Testis (tissue), 3 donors: ENCODE data around the gene CIB4. TPM values are rescaled to one million over a fixed set of nuclear protein-coding genes. Genes with fewer than 3 reads are reported as not detected.

ENCODE experiments used
- DNase-seq: peaks from one replicate; pipeline ENCODE4 v3.0.0-alpha.2; 2019
- H3K27ac ChIP-seq, 2 donors: fragments of 200-600 bp; sonication (generic); one replicate each; pipeline ENCODE4 v1.5.1; 2019
- H3K27me3 ChIP-seq: fragments of 200-600 bp; sonication (generic); one replicate; pipeline ENCODE4 v1.5.1; 2019
- H3K36me3 ChIP-seq: fragments of 200-600 bp; sonication (generic); one replicate; pipeline ENCODE4 v1.5.1; 2017; ENCODE audit warnings: low read depth; ENCODE audit errors: missing control alignments
- H3K4me1 ChIP-seq: fragments of 200-600 bp; sonication (generic); one replicate; pipeline ENCODE4 v1.5.1; 2019
- H3K4me3 ChIP-seq, 2 donors: fragments of 200-600 bp; sonication (generic); one replicate each; pipeline ENCODE4 v1.5.1; 2017 to 2019
- H3K9me3 ChIP-seq: fragments of 200-600 bp; sonication (generic); one replicate; pipeline ENCODE4 v1.5.1; 2017
- CTCF ChIP-seq, 3 experiments: fragments of 450-650 bp in 2 of 3; fragments of 200-600 bp in 1 of 3; sonication (generic) in 1 of 3; IDR thresholded peaks; one replicate each; pipeline ENCODE4 v1.5.1; 2016 to 2019; ENCODE audit warnings: antibody characterized with exemption in 3 of 3, mild to moderate bottlenecking in 2 of 3, moderate library complexity in 1 of 3
- POLR2A ChIP-seq: fragments of 450-650 bp; IDR thresholded peaks from one replicate; pipeline ENCODE4 v1.6.1; 2017; ENCODE audit warnings: antibody characterized with exemption, mild to moderate bottlenecking, moderate library complexity
- WGBS, 2 donors: methylation state at CpG; one replicate each; pipeline ENCODE4 v1.1.5; 2018; 5-methylcytosine and 5-hydroxymethylcytosine counted together
- intact Hi-C: fragments of 100-400 bp; cut with DNase I; formaldehyde crosslinking; loops from one replicate; pipeline ENCODE4 v1.15.1; 2023; ENCODE audit warnings: low total_unique reads
- polyA plus RNA-seq: library from polyadenylated mRNA; stranded (reverse); fragments of 350-450 nt; fragmentation: Illumina TruSeq; extraction: RNeasy Lipid Tissue Mini Kit (QIAGEN cat#74804); gene quantifications from one replicate; pipeline ENCODE4 v1.2.3, GENCODE V29; 2014; ENCODE audit warnings: low read depth, low replicate concordance; ENCODE audit not compliant: insufficient read depth
- total RNA-seq, 2 donors: library from RNA; depleted of rRNA; stranded (reverse); fragments of >200 nt; gene quantifications; one replicate each; pipeline ENCODE4 v1.2.3, GENCODE V29; 2016

The CIB4 gene
- total and polyA plus RNA-seq, 3 donors from 2014 or later: 7.5 to 30.6 (median 8.7) TPM

GRCh38 chr2:26609839-26610277 is 31.3 kb downstream of the CIB4 start:
- 75 to 82% methylated on average over 2 to 10 of the region's 10 CpGs for WGBS, 2 donors
- Histone ChIP-seq H3K27ac (no peak overlapping the region), H3K4me3 (no peak overlapping the region), H3K9me3 (no peaks in the 10 kb centered on the region), H3K4me1 (peaks cover 16% of the 10 kb centered on the region), H3K36me3 (no peaks in the 10 kb centered on the region), H3K27me3 (no peaks in the 10 kb centered on the region)
- intact Hi-C loops: loop anchor here (5.0 kb wide), 1 partner anchor 132 kb away; no protein-coding TSS in a partner anchor
- no peak for DNase-seq
- TF ChIP-seq POLR2A (no peak), CTCF (IDR thresholded peaks at IDR 0.05) (no peak)

GRCh38 chr2:26609205-26609631 is 31.9 kb downstream of the CIB4 start:
- no peaks in the 10 kb centered on the region for H3K36me3 ChIP-seq
- no peaks in the 10 kb centered on the region for H3K27me3 ChIP-seq
- peaks cover 10% of the 10 kb centered on the region for H3K4me1 ChIP-seq
- no peak overlapping the region for H3K4me3 ChIP-seq
- no peak overlapping the region for H3K27ac ChIP-seq
- DNase-seq: no peak
- TF ChIP-seq POLR2A: no peak
- no peak for TF ChIP-seq CTCF (IDR thresholded peaks at IDR 0.05)
- WGBS, 2 donors: 80 to 90% methylated on average over 7 of the region's 7 CpGs
- H3K9me3 ChIP-seq: no peaks in the 10 kb centered on the region
- intact Hi-C loops: loop anchor here (5.0 kb wide), 1 partner anchor 133 kb away; no protein-coding TSS in a partner anchor

GRCh38 chr2:26608557-26608956 is 32.6 kb downstream of the CIB4 start:
- Histone ChIP-seq H3K9me3 (no peaks in the 10 kb centered on the region), H3K4me1 (peaks cover 6% of the 10 kb centered on the region), H3K27me3 (no peaks in the 10 kb centered on the region), H3K36me3 (no peaks in the 10 kb centered on the region), H3K4me3 (no peak overlapping the region), H3K27ac (no peak overlapping the region)
- 93 to 95% methylated on average over 8 of the region's 8 CpGs for WGBS, 2 donors
- intact Hi-C loops: loop anchor here (5.0 kb wide), 1 partner anchor 134 kb away; no protein-coding TSS in a partner anchor
- no peak for DNase-seq
- TF ChIP-seq POLR2A: no peak
- TF ChIP-seq CTCF (IDR thresholded peaks at IDR 0.05): no peak

- no peaks in the 10 kb centered on the region for H3K27me3 ChIP-seq
- 80 to 92% methylated on average over 7 to 8 of the region's 8 CpGs for WGBS, 2 donors
- H3K4me1 ChIP-seq: peaks cover 5% of the 10 kb centered on the region
- no peak for DNase-seq
- no peak overlapping the region for H3K4me3 ChIP-seq
- H3K27ac ChIP-seq: no peak overlapping the region
- no peaks in the 10 kb centered on the region for H3K36me3 ChIP-seq
- no peaks in the 10 kb centered on the region for H3K9me3 ChIP-seq
- TF ChIP-seq CTCF (IDR thresholded peaks at IDR 0.05) (no peak), POLR2A (no peak)
- intact Hi-C loops: loop anchor here (5.0 kb wide), 1 partner anchor 135 kb away; no protein-coding TSS in a partner anchor
These were observed 33.5 kb downstream of the CIB4 start for GRCh38 chr2:26607698-26608097.

- H3K4me3 ChIP-seq: no peak overlapping the region
- no peak overlapping the region for H3K27ac ChIP-seq
- no peaks in the 10 kb centered on the region for H3K27me3 ChIP-seq
- no peak for DNase-seq
- intact Hi-C loops: loop anchor here (5.0 kb wide), 1 partner anchor 135 kb away; no protein-coding TSS in a partner anchor
- H3K9me3 ChIP-seq: no peaks in the 10 kb centered on the region
- no peak for TF ChIP-seq CTCF (IDR thresholded peaks at IDR 0.05)
- no peak for TF ChIP-seq POLR2A
- no peaks in the 10 kb centered on the region for H3K36me3 ChIP-seq
- WGBS, 2 donors: 91 to 96% methylated on average over 5 of the region's 5 CpGs
- H3K4me1 ChIP-seq: no peaks in the 10 kb centered on the region
These were observed 34.3 kb downstream of the CIB4 start for GRCh38 chr2:26606847-26607190.
